ENCODE data around the gene HBS1L. TPM values are rescaled to one million over a fixed set of nuclear protein-coding genes. Genes with fewer than 3 reads are reported as not detected.

The HBS1L gene
- 42.5 TPM for total RNA-seq

GRCh38 chr6:135054569-135055498 is at the start of gene HBS1L:
Gene HBS1L, minus strand, starts transcription at chr6:135054822. Its CDS starts 131 bp downstream, at chr6:135054691.
- DNase-seq (ENCODE audit: low spot score) (peak; percentile 98), ATAC-seq (peak; percentile 97)

GRCh38 chr6:135104199-135104598 is 49.6 kb upstream of the HBS1L start:
- no peak for DNase-seq (ENCODE audit: low spot score)
- ATAC-seq = no peak

- ATAC-seq = no peak
- DNase-seq (ENCODE audit: low spot score) = no peak
Measured at GRCh38 chr6:135102191-135102590, 47.6 kb upstream of the HBS1L start.

DNA sequence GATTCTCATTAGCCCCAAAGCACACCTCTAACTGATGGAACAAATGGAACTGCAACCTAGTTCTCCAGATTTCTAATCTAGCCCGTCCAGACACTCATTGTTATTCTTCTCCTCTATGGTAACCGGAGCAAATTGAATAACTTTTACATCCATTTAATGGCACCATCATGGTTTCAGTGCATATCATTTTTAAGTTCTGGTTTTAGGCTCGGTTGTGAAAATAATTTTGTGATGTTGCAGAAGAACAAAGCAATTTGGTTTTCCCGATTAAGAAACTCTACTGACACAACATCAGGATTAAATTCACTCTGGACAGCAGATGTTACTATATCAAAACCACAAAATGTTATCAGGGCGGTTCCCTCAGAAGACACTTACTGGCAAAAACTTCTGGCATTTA is 42.5 kb upstream of the HBS1L start:
- ATAC-seq (no peak), DNase-seq (ENCODE audit: low spot score) (no peak)

GRCh38 chr6:135096403-135097130 is 41.9 kb upstream of the HBS1L start:
- ATAC-seq = peak; percentile 56
- no peak for DNase-seq (ENCODE audit: low spot score)

- no peak for ATAC-seq
- DNase-seq (ENCODE audit: low spot score) = no peak
Measured at GRCh38 chr6:135095716-135096115, 41.1 kb upstream of the HBS1L start.

DNA sequence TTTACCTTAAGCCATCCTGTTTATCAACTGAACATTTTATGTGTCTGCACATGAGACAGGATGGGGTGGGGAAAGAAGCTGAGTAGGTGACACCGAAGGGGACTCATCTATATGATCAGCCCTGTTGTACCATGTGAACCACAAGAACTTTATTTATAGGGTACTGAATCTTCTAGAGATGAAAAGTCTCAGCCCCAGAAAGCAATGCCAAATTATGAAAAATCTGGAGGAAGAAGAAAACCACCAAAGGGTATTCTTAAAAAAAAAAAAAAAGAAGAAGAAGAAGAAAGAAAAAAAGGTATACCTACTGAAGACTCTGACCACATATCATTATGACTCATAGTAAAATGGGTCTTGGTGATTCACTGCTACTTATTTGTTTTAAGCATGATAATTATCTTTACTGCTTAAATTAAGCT is 39.8 kb upstream of the HBS1L start:
- DNase-seq (ENCODE audit: low spot score) (no peak), ATAC-seq (no peak)

DNA sequence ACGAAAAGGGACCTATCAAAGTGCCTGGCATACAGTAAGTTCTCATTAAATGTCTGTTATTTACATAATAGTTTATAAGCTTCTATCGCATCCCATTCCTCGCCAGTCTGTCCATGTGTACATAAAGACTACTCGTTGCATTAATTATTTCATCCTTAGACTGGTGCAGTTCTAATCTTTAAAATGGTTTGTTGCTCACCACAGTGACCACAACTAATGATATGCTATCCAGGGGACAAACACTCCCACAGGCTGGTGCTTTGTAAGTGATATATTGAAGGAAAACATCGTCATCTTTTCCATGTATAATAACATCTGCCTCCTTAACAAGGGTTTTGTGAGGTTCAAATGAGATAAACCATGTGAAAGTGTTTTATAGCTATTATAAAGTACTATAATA is 39.0 kb upstream of the HBS1L start:
- ATAC-seq = no peak
- DNase-seq (ENCODE audit: low spot score) = no peak

DNA sequence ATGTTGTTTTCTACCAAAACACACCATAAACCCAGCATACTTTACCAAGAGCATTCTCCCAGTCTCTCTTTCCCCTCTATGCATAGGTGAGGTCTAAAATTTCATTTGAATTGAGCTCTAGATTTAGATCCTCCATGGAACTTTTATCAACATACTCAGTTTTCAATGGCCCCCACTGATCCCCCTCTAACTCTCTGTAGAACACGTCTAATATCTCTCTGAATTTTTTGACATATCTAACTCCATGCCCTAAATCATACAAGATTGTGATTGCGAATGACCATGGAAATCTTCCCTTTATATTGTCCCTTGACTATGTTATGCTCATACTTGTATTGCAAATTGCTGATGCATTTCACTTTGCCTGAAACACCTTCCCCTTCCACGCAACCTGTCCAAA is 38.1 kb upstream of the HBS1L start:
- no peak for DNase-seq (ENCODE audit: low spot score)
- ATAC-seq = no peak

DNA sequence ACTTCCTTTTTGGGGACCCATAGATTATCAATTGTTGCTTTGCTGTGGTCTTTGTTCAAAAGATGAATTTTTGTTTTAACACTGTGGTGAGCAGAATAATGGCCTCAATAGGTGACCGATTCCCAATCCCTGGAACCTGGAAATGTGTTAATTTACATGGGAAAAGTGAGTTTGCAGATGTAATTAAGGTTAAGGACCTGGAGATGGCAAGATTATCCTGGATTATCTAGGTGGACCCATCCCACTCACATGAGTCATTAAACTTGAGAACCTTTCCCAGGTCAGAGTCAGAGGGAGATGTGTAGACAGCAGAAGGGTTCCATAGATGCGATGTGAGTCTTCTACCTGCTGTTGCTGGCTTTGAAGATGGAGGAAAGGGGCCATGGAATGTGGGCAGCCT is 36.2 kb upstream of the HBS1L start:
- ATAC-seq (no peak), DNase-seq (ENCODE audit: low spot score) (no peak)

DNA sequence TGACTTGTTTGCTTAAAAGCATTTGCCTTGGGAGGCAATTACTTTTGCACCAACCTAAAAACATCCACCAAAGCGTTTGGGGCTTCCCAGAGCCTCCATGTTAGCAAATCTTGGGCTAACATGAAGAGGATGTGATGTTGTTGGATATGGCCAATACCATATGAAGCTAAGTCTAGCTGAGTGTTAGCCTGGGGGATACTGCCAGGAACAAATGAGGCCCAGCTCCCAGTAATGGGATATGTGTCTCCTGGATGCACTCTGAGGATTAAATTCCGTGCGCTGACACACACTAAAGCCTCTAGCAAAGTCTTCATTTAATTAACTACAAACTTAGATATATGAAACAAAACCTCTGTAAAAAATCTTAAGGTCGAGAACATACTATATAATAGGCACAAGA is 35.3 kb upstream of the HBS1L start:
- DNase-seq (ENCODE audit: low spot score) (no peak), ATAC-seq (no peak)

- DNase-seq (ENCODE audit: low spot score) (no peak), ATAC-seq (peak; percentile 96)
Measured at GRCh38 chr6:135088818-135089809, 34.5 kb upstream of the HBS1L start.

DNA sequence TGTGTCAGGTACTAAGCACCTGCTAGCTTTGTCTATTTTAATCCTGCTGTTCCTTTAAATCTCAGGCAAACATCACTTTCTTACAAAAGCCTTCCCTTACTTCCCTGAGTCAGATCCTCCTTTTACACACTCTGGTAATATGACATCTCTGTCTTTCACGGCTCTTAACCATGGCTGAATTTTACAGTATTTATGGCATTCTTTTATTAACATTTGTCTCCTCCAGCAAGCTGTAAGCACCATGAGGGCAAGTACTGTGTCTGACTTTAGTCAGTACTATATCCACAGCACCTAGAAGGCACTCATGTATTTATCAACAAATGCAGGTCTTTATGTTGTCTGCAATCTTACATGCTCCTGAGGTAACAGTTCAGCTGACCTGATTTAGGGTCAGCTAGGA is 33.7 kb upstream of the HBS1L start:
- ATAC-seq = peak; percentile 22
- DNase-seq (ENCODE audit: low spot score) = no peak

DNA sequence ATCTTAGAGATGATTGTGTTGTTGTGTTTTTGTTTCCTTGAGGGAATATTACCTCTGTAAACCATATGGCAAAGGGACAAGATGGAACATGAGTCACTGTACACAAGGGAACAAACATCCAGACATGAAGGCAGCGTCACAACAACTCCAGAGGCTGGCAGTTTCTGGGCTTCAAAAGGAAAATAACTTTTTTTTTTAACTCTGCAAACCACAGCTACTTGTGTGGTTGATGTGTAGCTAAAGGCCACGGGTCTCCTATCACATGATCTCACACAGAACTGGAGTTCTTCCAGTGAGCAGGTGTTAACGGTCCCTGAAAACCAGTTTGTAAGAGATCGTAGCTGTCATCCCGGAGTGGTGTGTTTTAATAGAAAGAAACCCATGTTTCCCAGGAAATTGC is 33.2 kb upstream of the HBS1L start:
- no peak for DNase-seq (ENCODE audit: low spot score)
- no peak for ATAC-seq

GRCh38 chr6:135087403-135087802 is 32.8 kb upstream of the HBS1L start:
- ATAC-seq (no peak), DNase-seq (ENCODE audit: low spot score) (no peak)

GRCh38 chr6:135086414-135086764 is 31.8 kb upstream of the HBS1L start:
- no peak for ATAC-seq
- DNase-seq (ENCODE audit: low spot score) = no peak

GRCh38 chr6:135085700-135086413 is 31.2 kb upstream of the HBS1L start:
- ATAC-seq (no peak), DNase-seq (ENCODE audit: low spot score) (no peak)

- ATAC-seq = no peak
- no peak for DNase-seq (ENCODE audit: low spot score)
Measured at GRCh38 chr6:135084916-135085269, 30.3 kb upstream of the HBS1L start.

GRCh38 chr6:135084001-135084915 is 29.6 kb upstream of the HBS1L start:
- no peak for ATAC-seq
- DNase-seq (ENCODE audit: low spot score) = no peak
